GM15510 (cell line): Measurements from ENCODE around the gene FEZ2.
A peak's percentile ranks its signal among the peaks of the same experiment; 100 is the strongest.

ENCODE experiments used
- POLR2A ChIP-seq: IDR thresholded peaks from 3 replicates; pipeline ENCODE4 v1.6.1; 2011; ENCODE audit warnings: borderline replicate concordance; ENCODE audit not compliant: insufficient read length; ENCODE audit errors: extremely low read depth

The FEZ2 gene, protein sequence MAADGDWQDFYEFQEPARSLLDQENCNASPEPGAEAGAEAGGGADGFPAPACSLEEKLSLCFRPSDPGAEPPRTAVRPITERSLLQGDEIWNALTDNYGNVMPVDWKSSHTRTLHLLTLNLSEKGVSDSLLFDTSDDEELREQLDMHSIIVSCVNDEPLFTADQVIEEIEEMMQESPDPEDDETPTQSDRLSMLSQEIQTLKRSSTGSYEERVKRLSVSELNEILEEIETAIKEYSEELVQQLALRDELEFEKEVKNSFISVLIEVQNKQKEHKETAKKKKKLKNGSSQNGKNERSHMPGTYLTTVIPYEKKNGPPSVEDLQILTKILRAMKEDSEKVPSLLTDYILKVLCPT

DNA sequence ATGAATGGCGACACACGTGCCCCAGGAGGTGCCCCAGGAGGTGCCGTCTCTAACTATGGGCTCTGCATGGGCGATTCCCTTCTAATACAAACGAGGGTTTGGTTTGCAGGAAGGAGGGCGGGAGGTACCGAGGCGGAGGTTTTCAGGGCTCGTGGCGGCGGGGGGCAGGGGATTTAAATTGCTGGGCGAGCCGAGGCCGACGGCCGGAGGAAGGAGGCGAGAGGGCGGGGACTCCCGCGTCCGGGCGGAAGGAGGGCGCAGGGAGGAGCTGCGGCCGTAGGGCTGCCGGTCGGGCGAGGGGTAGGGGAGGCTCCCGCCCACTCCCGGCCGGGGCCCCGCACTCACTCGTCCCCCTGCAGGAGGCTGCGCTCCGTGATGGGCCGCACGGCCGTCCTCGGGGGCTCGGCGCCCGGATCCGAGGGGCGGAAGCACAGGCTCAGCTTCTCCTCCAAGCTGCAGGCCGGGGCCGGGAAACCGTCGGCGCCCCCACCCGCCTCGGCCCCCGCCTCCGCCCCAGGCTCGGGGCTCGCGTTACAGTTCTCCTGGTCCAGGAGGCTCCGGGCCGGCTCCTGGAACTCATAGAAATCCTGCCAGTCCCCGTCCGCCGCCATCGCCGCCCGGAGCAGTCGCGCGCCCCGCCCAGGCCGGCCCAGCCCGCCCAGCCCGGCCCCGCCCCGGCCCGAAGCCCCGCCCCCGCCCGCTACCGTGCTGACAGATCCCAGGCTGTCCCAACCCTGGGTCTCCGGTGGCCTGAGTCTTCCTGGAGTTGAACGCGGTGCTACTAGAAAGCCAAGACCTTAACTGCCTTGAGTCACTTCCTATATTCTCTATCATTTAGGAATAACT lies at the start of gene FEZ2:
Gene FEZ2, minus strand, starts transcription at position 637 of the 846 bp plus-strand sequence. Its CDS starts 26 bp downstream, at position 611.
- peak; percentile 63 for TF ChIP-seq POLR2A

DNA sequence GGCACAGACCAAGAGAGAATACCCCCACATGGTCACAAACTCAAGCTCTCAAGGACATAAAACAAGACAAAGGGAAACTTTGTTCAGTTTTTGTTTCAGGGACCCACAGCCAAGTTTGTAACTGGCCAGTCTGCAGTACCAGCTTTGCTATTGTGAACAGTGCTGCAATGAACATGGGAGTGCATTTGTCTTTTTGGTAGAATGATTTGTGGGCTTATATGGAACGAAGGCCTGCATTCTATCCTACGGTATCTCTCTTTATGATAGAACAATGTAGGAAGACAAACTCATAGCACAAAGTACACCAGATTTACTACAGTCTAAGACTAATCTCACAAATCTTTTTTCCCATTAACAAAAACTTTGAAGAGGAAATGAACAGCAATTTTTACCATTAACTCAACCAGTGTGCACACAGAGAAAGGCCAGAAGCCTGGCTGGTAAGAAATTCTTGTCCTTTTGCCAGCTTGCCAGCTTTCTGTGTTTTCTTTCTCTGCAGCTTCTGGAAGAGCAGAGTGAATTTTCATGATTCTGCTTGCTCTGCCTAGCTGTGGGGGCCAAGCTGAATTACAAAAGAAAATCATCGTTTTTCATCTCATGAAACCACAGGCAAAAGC lies 37.1 kb upstream of the FEZ2 start:
- TF ChIP-seq POLR2A = no peak

DNA sequence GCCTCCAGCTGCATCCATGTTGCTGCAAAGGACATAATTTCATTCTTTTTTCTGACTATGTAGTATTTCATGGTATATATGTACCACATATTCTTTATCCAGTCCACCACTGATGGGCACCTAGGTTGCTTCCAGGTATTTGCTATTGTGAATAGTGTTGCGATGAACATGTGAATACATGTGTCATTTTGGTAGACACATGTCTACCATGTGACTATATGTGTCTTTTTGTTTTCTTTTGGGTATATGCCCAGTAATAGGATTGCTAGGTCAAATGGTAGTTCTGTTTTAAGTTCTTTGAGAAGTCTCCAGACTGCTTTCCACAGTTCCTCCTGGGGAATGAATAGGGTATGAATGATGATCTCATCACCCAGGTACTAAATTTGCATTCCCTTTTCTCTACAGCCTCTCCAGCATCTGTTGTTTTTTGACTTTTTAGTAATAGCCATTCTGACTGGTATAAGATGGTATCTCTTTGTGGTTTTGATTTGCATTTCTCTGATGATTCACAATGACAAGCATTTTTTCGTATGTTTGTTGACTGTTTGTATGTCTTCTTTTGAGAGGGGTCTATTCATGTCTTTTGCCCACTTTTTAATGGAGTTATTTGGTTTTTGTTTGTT lies 35.6 kb upstream of the FEZ2 start:
- TF ChIP-seq POLR2A = no peak

DNA sequence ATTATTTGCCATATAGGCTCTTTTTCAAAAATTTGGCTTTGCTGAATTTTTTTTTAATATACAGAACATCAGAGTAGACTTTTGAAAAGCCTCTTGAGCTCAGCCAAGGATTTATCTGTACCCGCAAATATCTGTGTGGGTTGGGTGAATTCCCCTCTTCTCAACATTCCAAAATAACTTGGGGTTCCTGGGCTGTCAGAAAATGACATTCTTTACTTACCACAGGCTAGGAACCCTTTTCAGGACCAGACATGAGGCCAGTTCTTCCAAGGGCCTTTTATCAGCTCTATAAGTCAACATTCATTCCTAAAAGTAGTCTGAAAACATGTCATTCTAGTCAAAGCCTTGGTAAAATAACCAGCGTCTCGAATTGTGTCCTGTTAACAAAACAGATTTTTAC lies 28.8 kb upstream of the FEZ2 start:
- no peak for TF ChIP-seq POLR2A

DNA sequence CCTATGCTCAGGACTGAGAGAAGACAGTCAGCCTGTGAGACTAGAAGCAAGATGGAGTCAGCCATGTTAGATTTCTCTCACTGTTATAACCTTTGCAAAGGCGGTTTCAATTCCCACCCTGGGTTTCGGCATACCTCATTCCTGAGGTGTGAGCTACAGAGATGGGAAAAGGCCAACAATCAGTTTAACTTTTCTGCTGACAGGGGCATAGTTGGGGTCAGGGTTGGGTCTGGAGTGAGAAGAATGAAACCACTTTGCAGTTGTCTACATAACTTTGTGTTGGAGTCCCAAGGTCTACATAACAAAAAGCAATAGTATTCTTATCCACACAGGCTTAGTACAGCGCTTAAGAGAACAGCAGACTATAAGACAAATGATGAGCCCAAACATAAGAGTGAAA lies 28.1 kb upstream of the FEZ2 start:
- TF ChIP-seq POLR2A = no peak

DNA sequence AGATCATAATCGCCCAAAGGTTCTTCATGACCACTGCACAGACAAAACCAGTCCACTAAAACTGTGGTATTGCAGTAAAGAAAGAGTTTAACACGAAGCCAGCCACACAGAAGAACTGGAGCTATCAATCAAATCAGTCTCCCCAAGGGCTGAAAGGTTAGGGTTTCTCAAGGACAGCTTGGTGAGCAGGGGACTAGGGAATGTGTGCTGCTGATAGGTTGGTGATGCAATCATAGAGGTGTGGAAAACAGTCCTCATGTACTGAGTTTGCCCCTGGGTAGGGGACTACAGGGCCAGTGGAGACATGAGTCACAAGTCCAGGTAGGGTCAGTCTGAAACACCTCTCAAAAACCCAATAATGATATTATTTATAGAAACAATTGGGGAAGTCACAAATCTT lies 27.3 kb upstream of the FEZ2 start:
- no peak for TF ChIP-seq POLR2A

DNA sequence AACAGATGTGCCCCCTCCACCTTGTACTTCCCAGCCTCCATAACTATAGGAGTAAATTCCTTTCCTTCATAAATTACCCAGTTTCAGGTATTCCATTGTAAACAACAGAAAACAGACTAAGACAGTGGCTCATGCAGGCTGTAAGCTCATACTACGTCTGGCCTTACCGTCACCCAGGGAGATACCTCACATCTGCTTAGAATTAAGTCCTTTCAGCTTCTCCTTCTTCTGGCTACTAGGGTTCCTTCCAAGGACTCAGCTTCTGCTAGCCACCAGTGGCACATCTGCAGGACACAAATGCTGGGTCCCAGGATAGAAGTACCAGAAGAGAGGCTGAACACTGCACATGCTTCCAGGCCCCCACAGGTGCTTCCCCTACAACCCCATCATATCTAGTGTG lies 22.4 kb upstream of the FEZ2 start:
- no peak for TF ChIP-seq POLR2A

DNA sequence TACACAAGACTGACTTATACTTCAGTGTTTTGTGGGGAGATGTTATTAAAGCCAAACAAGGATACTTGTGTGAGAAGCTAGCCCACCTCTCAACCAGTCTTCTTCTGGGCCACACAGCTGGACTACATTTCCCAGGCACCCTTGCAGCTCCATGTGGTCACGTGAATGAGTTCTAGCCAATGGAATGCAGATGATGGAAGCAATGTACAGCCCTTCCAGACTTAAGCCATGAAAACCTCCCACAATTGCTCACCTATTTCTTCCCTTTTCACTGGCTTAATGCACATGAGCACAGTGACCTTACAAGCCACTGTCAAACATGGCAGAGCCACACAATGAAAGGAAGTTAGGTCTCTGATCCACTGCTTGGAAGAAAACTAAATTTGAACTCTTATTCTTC lies 20.4 kb upstream of the FEZ2 start:
- no peak for TF ChIP-seq POLR2A

DNA sequence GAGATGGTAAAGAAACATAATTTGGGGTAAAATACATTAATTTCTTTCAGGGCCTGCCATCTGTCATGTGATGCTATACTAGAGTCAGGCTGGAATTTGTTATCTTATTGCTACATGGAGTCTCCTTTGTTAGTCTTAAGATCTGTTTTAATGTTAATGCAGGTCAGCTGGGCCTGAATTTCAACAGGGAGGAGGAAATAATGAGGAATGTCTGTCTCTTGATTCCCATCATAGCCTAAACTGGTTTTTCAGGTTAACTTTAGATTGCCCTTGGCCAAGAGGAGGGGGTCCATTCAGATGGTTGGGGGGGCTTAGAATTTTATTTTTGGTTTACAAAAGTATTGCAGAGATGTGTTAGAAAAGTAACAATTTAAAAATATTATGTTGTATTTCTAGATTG lies 19.0 kb upstream of the FEZ2 start:
- TF ChIP-seq POLR2A = no peak

DNA sequence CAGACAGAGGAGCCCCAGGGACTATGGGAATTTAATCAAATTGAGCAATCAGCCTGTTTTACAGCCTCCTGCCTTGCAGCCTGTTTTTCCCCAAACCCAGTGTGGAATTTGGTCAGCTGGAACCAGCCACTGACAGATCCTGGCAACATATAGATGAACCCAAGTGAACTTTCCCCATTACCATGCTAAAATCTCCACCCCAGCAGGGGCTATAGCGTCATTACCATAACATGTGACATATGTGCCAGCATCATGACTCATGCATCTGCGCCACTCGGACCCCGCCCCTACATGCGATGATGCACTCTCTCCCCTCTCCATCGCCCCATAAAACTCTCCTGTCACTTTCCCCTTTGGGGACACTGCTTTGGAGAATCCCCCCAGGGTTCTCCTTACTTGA lies 17.3 kb upstream of the FEZ2 start:
- no peak for TF ChIP-seq POLR2A

DNA sequence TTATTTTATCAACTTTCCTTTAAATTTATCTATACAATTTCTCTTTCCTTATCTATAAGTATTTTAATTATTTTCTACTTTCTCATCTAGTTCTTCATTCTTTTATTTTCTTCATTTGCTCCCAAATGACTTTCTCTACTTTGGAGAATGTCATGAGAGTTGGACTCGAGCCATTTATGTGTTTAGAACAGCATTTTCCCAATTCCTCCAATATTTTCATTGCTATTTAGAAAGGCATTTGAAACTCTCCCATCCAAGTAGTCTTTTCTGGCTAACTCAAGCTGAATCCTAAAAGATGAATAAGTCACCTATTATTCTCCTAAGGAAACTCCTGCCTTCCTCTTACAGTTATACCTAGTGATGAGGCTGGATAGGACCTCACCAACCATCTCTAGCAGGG lies 15.8 kb upstream of the FEZ2 start:
- no peak for TF ChIP-seq POLR2A

DNA sequence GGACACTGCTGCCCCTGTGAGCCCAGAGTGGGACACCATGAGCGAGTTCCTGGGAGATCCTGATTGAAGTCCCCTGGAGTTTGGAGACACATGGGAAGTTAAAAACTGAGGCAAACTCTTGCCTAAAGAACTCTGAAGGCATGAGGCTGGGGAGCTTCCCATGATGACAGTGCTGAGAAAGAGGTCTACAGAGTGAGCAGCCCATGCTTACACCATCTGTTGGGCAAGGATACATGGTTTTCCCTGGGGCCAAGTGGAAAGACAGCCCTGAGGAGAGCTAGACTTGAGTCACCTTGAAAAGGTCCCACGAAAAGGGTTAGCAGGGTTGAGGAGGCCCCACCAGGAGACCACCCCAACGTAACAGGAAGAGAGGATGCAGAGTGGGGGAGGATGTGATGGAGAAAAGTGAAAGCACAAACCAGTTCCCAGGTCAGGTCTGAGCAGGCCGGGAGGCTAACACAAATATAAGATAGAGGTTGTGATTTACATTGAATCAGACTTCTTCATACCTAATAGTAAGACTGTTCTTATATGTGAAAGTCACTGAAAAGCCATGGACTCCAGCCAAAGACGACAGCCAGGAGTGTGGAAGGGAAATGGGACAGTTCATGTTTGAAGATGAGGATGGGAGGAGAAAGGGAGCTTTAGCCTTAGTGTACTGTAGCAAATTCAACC lies 13.5 kb upstream of the FEZ2 start:
- TF ChIP-seq POLR2A = no peak

DNA sequence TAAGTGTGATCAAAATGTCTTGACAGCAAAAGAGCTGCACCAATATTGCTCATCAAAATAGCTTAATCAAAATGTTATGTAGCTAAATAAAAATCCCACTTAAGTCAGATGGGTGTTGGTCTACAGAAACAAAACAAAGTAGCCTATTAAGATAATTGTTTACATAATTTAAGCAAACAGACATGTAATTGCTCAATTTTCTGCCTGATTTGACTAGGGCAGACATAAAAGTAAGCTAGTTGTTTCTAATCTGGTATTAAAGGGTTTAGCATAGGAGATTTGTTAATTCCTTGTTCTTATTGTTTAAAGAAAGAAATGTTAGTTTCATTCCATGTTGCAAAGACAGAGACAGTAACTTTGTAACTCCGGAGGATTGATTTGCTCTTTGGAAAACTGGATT lies 11.5 kb upstream of the FEZ2 start:
- TF ChIP-seq POLR2A = no peak

DNA sequence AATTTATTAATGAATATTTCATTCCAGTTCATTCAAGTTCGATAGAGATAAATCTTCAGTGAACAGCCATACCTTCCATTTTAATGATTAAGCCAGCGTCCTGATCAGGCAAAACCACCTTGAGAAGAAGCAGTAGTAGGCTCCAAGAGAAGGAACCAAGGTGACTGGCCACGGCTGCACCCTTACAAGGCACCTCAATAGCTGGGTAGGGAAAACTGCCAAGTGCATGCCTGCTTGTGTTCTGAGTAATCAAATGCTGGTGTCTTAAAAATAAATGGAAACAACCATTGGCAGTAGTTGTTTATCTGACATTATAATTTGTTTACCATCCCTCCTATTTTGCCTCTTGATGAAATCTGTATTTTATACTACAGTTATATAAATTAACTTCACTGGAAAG lies 10.0 kb upstream of the FEZ2 start:
- TF ChIP-seq POLR2A = no peak
